ENCODE data around the gene SP140L.
"Not testable (repeated sequence)": the region's sequence is repeated elsewhere in the genome, so short reads cannot be mapped to it uniquely, and the experiment has no call there.

SP140L gene

DNA sequence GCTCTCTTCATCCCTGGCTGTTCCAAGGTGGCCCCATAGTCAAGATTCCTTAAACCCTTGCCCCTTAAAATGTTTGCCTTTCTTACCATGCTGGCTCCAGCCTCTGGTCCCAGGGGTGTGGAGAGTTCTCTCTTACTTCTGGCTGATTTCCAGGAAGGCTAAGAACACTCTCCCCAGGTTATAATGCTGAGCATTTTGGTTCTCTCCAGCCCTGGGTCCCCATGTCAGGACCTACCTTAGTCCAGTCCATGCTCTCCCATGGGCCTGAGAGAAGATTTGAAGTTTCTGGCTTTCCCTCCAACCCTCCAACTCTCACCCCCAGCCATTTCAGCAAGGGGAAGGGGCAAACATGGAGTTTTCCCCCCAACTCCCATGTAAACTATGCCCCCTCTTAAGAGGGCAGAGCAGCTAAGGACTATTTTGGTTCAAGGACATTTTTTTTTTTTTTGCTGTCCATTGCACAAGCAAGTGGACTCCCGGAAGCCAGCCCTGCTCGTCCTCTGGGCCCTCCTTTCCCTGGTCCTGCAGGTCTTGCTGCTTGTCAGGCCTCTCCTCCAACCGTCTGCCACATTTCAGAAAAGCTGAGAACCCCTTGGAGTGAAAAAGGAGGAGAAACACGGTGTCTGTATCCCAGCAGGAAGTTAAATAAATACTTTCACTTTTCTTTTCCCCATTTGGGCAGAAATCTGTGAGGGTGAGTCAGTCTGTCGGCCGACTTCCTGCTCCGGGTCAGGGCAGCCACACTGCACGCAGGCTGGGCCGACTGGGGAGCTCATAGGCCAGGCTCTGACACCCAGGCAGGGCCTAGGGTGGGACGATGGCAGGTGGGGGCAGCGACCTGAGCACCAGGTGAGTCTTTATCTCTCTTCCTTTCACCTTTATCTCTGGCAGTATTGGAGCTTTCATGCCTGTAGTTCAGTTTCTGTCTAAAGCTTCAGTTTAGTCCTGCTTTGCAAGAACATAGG lies at the start of gene SP140L:
TSS of gene SP140L (plus strand) at position 741 of the 965 bp plus-strand sequence. CDS start at position 818, 77 bp downstream.
- DNase-seq (ENCODE audit: low spot score), result no peak

DNA sequence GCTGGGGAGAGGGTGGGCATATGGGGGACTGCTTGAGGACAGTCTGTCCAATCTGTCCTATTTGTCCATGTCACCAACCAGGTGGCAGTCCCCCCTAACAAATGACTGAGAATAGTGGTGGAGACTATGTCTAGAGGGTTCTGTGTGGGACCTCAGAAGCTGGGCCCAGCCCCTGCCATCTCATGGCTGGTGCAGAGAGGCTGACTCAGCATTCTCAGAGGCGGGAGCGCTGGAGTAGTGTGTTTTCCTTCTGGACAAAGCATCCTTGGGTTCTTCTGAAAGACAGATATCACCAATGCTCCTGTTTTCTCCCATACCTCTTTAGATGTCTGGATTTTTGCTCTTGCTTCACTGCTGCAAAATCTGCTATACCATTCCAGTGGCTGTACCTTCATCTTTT lies 44.1 kb upstream of the SP140L start:
- no peak for DNase-seq (ENCODE audit: low spot score)

DNA sequence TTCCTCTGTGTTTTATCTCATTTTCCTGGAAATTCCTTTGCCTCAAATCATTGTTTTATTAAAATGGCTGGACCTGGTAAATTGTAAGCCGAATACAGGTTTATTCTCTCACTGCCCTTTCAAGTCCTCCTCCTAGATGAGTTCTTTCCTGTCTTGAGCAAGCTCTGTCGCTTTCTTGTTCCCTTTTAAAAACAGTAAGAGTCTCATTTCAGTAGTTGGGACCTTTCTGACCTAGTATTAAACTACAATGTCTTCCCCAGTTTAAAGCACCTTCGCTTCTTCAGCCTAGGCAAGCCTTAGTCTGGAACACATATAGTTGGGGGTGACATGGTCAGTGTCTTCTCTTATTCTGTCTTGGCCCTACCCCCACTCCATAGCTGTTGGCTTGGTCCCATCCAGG lies 40.9 kb upstream of the SP140L start:
- no peak for DNase-seq (ENCODE audit: low spot score)

DNA sequence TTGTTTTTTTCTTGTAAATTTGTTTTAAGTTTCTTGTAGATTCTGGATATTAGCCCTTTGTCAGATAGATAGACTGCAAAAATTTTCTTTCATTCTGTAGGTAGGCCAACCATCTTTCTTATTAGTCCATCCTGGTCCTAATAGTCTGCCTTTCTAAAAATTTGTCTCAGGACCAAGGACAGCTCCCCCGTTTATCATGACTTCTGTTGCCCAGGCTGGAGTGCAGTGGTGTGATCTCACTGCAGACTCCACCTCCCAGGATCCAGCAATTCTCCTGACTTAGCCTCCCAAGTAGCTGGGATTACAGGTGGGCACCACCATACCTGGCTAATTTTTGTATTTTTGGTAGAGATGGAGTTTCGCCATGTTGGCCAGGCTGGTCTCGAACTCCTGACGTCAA lies 37.7 kb upstream of the SP140L start:
- not testable (repeated sequence) for DNase-seq (ENCODE audit: low spot score)

DNA sequence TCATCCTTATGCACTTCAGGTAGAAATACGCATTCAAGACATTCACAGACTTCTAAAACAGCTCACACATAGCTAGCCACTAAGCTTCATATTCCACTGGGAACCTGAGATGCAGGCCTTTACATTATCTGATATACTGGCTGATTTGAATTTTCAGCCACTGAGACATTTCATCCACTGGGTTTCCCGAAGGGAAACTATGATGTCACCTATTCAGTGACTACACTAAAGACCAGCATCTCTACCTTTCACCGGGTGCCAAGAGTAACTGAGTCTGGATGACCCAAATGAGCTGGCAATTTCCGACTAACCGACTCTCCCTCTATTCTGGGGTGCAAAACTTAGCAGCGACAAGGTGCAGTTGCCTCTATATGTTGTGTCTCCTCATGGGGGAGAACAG lies 31.8 kb upstream of the SP140L start:
- DNase-seq (ENCODE audit: low spot score), result no peak

DNA sequence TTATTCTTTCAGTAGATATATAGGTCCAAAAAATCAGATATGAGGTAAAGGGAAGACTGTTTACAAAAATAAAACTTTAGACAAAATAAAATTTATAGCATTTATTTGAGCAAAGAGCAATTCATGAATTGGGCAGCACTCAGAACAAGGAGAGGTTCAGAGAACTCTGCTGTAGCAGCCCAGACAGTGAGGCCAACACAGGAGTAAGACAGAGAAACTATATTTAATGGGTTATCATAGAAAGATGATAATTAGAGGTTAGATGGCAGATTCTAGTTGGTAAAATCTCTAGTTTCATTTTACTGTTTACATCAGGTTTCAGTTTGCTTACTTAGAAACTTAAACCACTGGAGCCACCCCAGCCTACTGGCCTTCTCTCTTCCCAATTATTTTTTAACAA lies 30.1 kb upstream of the SP140L start:
- DNase-seq (ENCODE audit: low spot score), result no peak

DNA sequence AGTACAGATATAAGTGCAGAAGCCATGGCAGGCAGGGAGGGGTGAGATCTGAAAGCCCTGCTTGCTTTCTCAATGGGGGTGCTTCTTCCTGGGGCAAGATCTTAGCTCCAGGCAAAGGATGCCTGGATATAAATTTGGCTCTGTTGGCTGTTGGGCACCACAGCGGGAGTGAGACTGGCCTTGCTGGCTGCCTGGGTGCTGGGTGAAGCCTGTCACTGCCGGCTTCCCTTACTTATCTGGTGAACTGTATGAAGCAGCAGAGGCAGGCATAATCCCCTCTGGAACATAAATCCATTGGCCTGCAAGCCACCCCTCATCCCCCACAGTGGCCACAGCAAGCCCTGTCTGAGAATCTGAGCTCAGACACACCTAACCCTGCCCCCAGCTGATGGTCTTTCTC lies 27.4 kb upstream of the SP140L start:
- no peak for DNase-seq (ENCODE audit: low spot score)

DNA sequence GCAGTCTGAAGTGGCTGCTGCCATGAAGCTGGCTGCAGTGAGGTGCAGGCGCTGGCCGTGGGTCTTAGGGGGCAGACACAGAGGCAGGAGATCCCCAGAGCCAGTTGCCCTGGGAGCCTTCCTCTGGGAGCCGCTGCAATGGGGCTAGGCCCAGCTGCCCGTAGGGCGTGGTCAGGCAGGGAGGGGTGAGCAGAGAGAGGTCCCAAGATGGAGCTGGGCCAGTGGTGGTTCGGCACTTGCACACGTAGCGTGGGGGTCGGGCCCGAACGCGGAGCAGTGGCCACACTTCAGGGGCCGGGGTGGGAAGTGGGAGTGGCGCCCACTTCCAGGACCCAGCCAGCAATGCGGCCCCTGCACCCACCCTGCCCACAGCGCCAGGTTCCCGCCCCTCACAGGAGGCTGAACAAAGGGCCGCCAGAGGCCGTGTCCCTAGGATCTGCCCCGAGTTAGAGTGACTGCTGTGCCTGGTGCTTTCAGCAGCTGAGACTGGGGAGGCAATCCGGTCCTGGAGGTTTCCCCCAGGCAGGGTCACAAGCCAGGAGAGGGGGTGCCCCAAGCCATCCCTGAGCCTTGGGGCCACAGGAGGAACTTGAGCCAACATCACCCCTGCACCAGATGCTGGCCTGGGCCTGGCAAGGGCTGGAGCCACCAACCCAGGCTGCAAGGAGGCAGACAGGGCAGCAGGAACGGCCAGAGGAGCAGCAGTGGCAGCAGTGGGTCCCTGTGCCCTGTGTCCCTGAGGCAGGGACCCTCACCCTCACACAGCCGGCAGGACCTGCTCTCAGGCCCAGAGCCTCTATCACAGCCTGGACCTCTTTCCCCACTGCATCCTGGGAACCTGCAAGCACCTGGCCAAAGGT lies 21.3 kb upstream of the SP140L start:
- DNase-seq (ENCODE audit: low spot score), result no peak

DNA sequence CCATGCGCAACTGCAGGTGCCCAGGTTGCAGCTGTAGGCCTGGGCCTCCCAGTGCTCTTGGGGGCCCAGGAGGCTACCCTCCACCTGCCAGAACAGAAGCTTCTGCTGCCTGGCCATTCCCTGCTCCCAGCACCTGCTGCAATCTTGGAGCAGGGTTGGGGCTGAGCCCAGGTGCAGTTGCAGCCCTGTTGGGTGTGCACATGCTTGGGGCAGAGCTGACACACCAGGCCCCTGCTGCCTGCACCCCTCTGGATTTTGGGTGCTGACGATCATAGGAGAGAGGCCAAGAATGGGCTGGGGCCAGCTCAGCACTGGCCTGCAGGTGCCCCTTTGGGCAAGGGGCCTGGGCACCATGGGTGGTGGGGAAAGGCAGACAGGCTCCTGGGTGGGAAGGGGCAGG lies 20.5 kb upstream of the SP140L start:
- DNase-seq (ENCODE audit: low spot score), result no peak

DNA sequence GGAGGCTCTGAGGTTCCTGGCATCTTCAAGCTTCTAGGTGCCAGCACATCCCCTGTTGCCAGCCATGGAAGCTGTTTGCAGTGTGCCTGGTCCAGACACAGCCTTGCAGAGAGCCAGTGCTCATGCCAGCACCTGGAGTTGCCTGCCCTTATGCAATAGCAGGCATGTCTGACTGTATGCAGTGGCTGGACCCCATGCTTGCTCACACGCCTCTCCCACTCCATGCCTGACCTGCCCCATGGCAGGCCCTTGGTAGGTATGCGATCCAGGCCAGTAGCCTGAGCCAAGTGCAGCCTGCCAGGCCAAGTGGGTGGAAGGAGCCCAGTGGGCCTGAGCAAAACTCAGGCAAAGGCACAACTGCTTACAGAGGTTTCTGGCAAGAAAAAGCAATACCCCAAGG lies 19.5 kb upstream of the SP140L start:
- no peak for DNase-seq (ENCODE audit: low spot score)

DNA sequence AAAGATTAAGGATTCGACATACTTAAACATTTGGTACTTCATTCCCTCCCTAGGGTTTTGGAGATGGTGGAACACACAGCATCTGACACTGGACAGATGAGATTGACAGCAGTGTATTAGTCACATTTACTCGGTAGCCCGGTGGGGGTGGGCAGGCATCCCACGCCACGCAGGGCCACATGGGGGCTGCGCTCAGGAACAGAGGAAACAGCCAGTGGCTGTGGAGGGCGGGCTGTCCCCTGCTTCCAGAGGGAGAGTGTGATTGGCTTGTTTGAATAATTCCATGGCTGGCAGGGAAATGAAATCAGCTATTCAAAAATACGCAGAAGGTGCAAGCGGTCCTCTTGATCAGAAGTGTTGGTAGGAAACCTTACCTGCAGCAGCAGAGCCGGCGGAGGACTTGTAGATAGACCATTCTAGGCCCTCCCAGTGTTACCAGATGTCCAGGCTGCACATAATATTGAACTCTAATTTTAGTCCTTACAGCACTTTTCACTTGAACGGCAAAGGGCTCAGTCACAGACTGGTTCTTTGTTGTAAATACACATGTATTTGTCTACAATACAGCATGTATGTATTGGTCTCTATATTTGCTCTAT lies 18.5 kb upstream of the SP140L start:
- DNase-seq (ENCODE audit: low spot score), result no peak

DNA sequence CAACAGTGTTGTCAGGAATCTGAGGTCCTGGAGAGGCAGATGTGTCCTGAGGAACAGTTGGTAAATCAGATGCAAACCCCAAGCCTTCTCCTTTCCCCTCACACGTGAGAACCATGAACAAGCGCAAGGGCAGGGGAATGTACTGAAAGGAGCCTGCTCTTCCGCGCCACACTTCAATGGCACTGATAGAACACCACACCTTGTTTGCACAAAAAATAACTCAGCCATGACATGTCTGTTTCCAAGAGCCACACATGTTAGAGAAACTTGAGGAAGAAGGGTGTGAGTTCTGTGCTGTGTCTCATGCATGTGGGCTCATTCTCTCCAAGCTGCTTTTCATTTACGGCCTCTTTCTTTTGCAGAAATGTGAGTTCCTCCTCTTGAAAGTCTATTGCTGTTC lies 16.2 kb upstream of the SP140L start:
- DNase-seq (ENCODE audit: low spot score), result not testable (repeated sequence)

DNA sequence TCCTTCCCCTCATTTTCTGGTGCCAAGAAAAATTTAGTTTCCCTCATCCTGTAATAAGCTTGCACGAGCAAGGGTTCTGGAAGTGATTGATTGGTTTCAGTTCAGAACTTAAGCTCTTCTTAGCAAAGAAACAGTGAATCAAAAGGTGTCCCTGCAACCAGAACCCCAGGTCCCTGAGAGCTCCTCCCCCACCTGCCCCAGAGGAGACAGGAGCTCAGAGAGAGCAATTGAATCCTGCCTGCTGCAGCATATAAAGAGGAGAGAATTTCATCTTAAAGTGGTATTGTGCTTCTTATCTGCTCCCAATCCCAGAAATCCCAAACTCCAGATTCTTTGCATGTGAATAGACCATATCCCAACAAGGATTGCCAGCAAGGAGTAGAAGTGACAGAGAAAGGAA lies 15.4 kb upstream of the SP140L start:
- DNase-seq (ENCODE audit: low spot score), result not testable (repeated sequence)

DNA sequence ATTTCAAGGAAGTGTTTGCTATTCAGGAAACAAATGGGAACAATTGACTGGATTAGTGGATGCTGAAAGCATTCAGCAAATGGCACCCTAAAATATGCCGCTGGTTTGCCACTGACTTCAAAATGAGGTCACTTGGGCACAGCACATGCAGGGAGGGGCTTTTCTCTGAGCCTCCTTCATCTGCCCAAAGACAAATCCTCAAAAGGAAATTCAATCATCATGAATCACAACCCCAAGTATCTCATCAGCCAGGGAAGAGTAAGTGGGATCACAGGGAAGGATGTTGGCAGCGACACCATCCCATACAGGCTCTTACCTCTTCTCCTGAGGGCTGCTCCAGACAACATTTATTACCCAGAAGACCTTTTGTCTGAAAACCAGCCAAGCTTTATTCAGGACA lies 14.4 kb upstream of the SP140L start:
- DNase-seq (ENCODE audit: low spot score), result no peak

DNA sequence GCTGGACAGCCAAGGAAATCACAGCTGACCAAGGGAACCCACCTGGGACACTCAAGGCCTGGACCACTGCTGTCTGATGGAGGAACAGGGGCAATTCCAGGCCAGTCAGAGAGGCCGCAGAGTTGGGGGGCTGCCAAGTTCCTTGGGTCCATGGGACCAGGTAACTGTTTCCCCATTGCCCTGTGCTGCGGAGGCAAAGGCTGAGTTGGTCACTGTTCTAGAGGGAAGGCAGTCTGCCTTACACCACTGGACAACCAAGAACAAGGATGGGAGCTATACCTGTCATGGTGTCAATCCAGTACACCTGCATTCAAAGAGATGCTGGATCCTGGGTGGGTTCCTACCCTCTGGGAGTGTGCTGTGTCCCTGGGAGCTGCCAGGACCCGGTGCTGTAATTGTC lies 9.6 kb upstream of the SP140L start:
- DNase-seq (ENCODE audit: low spot score), result no peak

DNA sequence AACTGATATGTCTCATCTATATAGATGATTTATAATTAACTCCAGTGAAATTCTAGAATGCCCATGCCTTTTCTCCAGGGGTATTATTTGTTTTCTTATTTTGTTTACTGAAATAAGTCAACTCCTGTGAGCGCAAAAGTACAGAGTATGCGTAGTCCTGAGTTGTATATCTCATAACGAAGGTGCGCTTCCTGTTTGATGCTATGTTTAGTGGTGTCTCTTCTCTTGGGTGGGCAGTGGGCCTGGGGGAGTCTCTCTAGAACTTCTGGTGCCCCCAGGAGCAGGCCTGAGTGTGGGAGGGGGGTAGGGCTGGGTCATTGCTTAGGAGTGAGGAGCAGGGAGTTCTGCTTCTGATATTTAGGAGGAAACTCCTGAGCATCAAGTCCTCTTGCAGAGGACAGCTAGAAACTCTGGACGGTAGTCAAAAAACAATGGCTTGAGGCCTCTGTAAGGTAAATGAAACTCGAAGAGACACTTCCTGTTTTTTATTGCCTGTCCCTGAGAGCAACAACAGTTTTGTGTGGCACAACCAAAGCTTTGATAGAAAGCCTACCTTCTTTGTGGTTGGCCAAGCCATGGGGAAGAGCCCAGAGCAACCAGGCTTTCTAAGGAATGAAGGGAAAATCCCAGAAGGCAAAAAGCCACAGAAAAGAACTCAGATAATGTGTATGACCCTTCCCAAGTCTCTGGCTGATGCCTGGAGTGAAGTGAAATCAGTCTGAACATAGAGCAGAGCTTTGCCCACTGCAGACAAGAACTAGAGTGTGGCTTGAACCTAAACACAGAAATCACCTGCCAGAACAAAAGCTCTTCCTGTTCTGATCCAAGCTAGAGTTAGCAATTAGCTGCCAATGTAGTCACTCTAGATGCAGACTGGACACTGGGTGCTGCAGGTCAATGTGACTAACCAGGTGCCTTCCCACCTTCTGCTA lies 8.5 kb upstream of the SP140L start:
- no peak for DNase-seq (ENCODE audit: low spot score)

DNA sequence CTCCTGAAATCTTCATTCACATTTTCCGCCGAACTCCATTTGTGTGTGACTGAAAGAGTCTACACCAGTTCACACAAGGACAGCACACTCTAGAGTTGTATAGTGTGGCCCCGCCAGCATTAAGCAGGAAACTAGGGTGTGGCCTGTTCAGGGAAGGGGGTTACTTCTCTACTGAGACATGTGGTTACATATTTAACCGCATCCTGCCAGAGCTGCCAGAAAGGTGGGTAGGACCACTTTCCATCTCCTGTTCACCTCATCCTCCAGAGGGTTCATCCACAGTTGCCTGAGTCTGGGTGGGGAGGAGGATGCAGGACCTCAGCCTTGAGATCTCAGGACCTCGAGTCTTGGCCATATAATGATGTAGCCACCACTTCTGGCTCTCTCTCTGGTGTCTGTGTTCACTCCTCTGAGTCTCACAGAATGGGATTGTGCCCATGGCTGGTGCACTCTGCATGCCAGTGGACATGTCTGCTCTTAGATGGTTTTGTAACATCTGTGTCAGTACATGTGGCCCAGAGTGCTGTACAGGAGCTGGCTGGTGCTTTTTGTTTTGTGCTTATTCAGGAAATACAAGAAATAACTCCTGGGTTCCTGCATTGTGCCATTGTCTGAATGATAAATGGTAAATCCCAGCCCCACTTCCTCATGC lies 7.7 kb upstream of the SP140L start:
- no peak for DNase-seq (ENCODE audit: low spot score)

DNA sequence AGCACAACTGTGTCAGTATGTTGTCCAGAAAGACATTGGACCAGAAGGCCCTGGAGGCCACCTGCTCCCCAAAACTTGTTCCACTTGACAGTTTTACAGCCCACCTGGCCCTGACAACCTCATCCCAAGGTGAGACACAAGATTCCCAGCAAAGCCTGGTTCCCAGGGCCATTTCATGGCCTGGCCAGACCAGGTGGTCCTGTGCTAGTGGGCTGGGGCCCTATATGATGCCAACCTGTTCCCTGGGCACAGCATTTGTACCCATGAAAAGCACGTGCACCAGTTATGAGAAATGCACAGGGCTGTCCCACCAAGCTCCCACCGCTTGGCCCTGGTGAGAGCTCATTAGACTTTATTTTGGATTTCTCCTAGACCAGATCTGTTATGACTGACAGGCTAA lies 6.0 kb upstream of the SP140L start:
- DNase-seq (ENCODE audit: low spot score), result no peak

DNA sequence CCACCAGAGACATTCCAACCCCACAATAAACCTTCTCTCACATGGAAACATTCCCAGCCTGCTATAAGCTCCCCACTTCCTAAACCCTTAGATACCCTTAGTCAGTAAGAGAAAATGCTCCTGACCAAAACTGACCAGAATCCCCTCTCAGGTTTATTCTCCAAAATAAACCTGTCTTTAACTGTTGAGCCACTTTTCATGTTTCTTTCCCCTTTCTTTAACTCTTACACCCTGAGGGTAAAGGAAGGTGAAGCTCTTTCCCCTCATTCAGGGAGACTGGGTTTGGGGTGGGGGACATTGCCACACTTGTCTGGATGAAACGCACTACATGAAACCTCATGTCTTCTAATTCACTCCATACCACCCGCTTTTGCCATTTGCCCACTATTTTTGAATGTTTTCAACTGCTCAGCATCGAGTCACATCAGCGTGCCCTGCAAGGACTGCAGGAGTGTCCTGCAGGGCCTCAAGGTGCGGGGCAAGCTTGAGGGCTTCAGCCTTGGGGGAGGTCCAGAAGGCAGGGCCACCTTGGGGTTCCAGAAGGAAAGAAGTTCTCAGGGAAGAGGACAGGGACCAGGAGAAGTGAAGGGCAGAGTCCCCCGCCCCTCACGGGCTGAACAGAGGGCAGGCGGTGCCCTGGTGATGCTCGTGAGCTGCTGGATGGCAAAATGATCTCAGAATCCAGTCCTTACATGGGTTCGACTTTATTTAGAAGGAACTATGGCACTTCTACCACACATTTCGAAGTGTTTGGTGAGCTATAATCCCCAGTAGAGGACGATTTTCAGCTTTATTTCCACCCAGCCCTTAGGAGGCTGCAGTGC lies 4.2 kb upstream of the SP140L start:
- no peak for DNase-seq (ENCODE audit: low spot score)

Data from HuH-7.5 (cell line).